ENCODE data around the gene RIC8B. TPM values are rescaled to one million over a fixed set of nuclear protein-coding genes. Genes with fewer than 3 reads are reported as not detected.

The RIC8B gene
- total and polyA plus RNA-seq, 2 of the 13 experiments (the other 11 are each of a cell fraction or from before 2014, with no cell fraction given): 5.1 to 7.5 TPM

- TF ChIP-seq AKNA (CRISPR knock-in tag; IDR thresholded peaks at IDR 0.05; ENCODE audit: borderline replicate concordance) (no peak), ZNF891 (CRISPR knock-in tag; IDR thresholded peaks at IDR 0.05) (peak; percentile 65; the same call in 1 of the 2 replicates), FOXA1 (IDR thresholded peaks at IDR 0.05) (no peak), FOXA1 (CRISPR knock-in tag; IDR thresholded peaks at IDR 0.05) (peak; percentile 25; the same call in 1 of the 2 replicates), ZNF354B (CRISPR knock-in tag; IDR thresholded peaks at IDR 0.05) (no peak), MZF1 (CRISPR knock-in tag; IDR thresholded peaks at IDR 0.05; ENCODE audit: borderline replicate concordance) (no peak), ZNF512 (CRISPR knock-in tag; IDR thresholded peaks at IDR 0.05) (no peak), ZNF761 (CRISPR knock-in tag; conservative IDR thresholded peaks at IDR 0.05) (no peak), NR2F6 (IDR thresholded peaks at IDR 0.05) (no peak), NR2F6 (CRISPR knock-in tag; IDR thresholded peaks at IDR 0.05) (no peak; the same call in 1 of the 2 replicates), ZFP36L2 (CRISPR knock-in tag; IDR thresholded peaks at IDR 0.05) (no peak; the same call in 1 of the 2 replicates), FOXK2 (IDR thresholded peaks at IDR 0.05) (no peak), SIN3B (IDR thresholded peaks at IDR 0.05; ENCODE audit: low read length) (peak; percentile 38; the same call in 1 of the 2 replicates), ZNF557 (CRISPR knock-in tag; IDR thresholded peaks at IDR 0.05) (no peak), MXI1 (IDR thresholded peaks at IDR 0.05; ENCODE audit: borderline replicate concordance, low read depth, low read length) (no peak; the same call in 2 of the 3 replicates), MIER3 (CRISPR knock-in tag; IDR thresholded peaks at IDR 0.05; ENCODE audit: borderline replicate concordance) (no peak), RNF2 (conservative IDR thresholded peaks at IDR 0.05; ENCODE audit: low read depth) (peak; percentile 69; the same call in 1 of the 2 replicates), POLR2G (IDR thresholded peaks at IDR 0.05; ENCODE audit: low read depth, low read length) (peak; percentile 90), TFDP2 (CRISPR knock-in tag; IDR thresholded peaks at IDR 0.05) (peak; percentile 88), EED (CRISPR knock-in tag; IDR thresholded peaks at IDR 0.05) (peak; percentile 78), ZSCAN22 (CRISPR knock-in tag; IDR thresholded peaks at IDR 0.05) (no peak), ZBTB21 (CRISPR knock-in tag; IDR thresholded peaks at IDR 0.05) (peak; percentile 81), ZNF570 (CRISPR knock-in tag; IDR thresholded peaks at IDR 0.05; ENCODE audit: borderline replicate concordance) (no peak), ZNF207 (IDR thresholded peaks at IDR 0.05; ENCODE audit: borderline replicate concordance) (no peak), SRSF1 (optimal IDR thresholded peaks at IDR 0.05; ENCODE audit: low read depth, low read length) (peak; percentile 32)
Measured at GRCh38 chr12:106774005-106774807, at the start of gene RIC8B (continued).

Data from HepG2 (cell line).